GM19467 (cell line): ENCODE data around the gene PKIB.

Source experiments
- ATAC-seq: cut with Tn5 transposase; IDR thresholded peaks from one replicate; pipeline ENCODE4 v1.9.1; 2021; ENCODE audit warnings: mild to moderate bottlenecking, moderate library complexity; ENCODE audit not compliant: unreplicated experiment

Gene PKIB

DNA sequence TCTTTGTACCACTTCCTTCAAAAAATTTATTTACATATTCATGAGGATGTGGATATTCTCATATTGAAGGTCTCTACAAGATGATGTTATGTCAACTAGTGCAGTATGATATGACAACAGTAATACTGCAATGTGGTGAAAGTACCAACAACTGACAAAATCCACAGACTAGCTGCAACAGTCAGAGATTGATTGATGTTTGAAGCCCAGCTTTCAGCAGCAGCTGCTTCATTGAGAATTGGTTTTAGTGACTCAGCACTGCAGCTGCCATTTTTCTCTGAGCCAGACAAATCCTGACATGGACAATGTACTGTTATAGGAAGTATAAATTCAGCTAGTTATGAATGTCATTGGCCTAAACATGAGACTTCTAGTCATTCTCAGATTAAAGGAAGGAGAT lies 53.8 kb downstream of the PKIB start:
- no peak for ATAC-seq

DNA sequence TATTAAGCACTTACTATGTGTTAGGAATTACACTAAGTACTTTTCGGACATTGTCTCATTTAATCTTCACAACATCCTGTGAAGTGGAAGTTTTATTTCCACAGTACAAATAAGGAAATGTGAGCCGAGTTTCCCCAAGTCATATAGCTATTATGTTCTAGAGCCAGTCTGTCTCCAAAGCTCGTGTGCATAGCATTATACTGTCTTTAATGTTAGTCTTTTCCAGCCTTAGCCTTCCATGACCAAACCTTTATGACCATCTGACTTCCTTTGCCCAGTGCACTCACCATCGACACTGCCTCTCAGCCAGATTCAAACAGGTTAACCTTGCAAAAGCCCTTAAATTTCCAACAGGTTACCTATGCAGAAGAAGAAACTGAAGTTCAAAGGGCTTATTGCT lies 55.7 kb downstream of the PKIB start:
- no peak for ATAC-seq

DNA sequence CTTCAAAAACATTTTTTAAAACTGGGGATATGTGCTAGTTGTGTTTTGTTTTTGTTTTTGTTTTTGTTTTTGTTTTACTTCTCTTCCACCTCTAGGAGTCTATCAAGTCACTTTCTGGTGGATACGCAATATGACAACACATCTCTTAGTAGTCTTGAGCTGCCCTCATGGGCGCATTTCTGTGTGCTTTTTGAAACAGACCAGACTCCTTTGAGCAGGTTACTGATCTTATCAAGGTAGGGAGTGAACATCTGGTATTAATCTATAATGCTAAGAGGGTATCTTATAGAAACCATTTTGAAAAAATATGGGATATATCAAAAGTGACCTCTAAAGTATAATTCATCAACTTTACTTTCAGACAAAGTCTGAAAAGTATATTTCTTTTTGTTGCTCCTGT lies 56.2 kb downstream of the PKIB start:
- no peak for ATAC-seq

DNA sequence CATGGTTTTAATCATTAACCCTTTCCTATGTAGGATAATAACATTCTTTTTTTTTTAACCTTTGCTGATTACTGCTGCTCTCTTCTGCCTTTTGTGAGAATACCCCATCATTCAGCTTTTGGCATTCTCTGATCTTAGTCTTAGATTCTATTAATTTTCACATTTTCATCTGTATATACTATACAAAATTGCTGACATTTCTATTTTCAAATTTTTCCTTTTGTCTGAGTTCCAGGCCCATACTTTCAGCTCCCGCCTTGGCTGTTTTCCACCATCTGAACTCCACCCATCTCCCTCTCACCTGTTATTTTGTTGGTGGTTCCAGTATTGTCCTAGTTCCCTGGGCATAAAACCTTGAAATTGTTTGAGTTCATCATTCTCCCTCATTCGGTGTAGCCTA lies 59.2 kb downstream of the PKIB start:
- ATAC-seq: no peak

GRCh38 chr6:122669868-122670267 lies 59.7 kb downstream of the PKIB start:
- ATAC-seq: no peak

GRCh38 chr6:122671251-122671650 lies 61.0 kb downstream of the PKIB start:
- no peak for ATAC-seq

DNA sequence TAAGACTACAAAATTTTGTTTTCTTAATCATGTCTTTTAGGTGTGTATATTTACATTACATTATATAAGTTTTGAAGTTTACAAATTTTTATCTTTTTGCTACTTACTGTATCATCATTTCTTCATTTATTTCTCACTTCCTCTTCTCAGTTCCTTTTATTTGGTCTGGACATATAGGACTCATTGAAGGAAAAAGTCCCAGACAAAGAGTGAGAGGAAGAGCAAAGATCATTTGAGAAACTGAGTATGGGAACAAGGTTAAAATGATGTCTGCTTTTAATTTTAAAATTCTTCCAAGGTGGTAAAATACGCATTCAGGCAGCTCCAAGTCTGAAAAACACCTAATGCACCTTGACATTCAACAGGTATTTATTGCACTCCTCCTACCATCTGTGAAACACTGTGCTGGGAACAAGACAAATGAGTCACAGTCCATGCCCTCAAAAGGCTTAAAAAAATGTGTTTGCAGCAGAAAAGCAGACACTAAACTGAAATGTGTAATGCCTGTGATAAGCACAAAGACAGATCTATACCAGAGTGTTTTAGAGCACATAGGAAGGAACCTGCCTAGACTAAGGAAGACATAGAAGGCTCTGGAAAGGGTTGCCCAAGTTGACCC lies 63.2 kb downstream of the PKIB start:
- ATAC-seq: no peak

DNA sequence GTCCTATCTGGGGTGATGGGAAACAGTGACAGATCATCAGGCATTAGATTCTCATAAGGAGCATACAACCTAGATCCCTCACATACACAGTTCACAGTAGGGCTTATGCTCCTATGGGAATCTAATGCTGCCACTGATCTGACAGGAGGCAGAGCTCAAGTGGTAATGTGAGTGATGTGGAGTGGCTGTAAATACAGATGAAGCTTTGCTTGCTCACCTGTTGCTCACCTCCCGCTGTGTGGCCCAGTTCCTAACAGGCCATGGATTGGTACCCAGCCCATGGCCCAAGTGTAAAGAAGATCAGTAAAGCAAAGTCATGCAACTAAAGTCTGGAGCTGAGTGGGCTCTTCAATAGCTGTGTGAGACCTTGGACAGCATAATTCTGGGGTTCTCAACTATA lies 65.9 kb downstream of the PKIB start:
- no peak for ATAC-seq

DNA sequence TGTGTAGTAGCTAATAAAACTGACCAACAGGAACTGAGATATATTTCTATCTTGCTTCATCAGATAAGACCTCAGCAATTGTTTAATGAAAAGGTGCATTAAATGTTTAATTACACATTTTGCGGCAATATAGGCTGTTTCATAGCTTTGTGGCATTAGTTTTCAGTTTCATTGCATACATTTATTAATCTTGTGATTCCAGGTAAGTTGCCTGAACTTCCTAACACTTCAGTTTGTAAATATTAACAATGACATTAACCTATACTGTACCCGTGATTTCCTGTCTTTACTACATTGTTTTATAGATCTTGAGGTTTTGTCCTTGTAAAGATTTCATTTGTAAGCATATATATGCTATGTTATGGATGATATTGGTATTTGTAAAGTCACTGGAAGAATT lies 66.5 kb downstream of the PKIB start:
- no peak for ATAC-seq

DNA sequence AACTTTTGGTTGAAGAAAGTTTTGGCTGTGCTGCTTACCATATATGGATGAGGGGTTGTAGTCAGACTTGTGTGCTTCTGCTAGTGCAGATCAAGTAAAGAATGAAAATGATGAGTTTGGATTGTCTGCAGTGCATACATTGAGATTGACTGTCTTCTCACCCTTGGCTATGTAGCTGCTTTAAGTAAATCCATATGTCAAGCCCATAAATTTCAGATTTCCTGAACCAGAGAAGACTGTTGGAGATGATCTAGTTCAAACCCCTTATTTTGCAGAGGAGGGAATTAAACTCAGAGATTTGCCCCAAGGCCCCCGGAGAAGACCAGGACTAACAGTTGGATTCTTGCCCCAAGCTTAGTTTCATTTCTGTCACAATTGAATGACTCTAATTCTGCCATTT lies 67.2 kb downstream of the PKIB start:
- ATAC-seq: no peak

DNA sequence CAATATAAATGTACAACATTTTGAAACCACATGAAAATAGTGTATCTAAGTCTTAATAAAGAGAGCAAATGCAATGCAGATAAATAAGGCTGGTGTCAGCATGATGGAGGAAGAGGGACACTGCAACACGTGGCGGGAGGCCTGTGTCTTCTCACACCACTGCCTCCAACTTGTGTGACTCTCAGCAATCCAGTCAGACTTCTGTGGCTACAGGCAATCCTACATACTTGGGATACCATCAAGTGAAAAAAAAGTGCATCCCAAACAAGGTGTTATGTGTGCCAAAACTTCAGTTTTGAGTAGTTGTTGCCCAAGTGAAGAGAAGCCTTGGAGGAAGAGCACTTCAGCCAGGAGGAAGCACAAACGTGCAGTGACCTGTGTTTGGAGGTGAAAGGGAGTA lies 68.6 kb downstream of the PKIB start:
- ATAC-seq: no peak

GRCh38 chr6:122681705-122682104 lies 71.5 kb downstream of the PKIB start:
- no peak for ATAC-seq

DNA sequence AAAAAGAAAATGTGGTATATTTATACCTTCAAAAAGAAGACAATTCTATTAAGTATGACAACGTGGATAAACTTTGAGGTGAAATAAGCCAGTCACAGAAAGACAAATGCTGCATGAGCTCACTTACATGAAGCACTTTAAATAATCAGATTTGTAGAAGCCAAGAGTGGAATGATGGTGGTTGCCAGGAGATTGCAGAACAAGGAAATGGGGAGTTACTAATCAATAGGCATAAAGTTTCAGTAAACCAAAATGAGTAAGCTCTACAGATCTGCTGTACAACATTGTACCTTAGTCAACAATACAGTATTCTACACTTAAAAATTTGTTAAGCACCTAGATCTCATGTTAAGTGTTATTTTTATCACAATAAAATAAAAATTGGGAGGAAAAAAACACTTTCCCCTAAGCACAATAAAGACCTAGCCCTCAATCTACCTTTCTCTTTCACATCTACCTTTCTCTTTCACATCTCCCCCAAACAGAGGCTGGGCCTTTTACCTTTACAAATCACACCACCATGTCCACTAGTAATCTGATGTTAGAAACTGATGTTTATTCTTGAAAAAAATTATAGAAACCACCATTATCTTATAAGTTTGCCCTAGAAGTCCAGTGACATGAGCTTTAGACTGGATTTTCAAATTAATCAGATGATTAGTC lies 73.9 kb downstream of the PKIB start:
- no peak for ATAC-seq

DNA sequence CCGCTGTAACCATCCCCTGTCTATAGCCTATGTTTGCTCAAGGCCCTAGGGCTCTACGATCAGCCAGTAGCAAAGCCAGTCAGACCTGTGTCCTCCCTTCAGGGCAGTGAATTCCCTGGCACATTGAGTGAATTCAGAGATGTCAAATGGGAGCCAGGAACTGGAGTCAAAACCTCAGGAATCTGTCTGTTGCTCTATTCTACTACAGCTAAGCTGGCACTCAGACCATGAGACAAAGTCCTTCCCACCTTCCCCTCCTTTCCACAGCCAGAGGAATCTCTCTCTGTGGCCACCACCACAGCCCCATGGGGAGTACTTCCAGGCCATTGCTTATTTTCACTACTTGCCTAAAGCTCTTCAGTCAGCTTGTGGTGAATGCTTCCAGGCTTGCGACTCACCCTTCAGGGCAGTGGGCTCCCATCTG lies 82.0 kb downstream of the PKIB start:
- no peak for ATAC-seq

DNA sequence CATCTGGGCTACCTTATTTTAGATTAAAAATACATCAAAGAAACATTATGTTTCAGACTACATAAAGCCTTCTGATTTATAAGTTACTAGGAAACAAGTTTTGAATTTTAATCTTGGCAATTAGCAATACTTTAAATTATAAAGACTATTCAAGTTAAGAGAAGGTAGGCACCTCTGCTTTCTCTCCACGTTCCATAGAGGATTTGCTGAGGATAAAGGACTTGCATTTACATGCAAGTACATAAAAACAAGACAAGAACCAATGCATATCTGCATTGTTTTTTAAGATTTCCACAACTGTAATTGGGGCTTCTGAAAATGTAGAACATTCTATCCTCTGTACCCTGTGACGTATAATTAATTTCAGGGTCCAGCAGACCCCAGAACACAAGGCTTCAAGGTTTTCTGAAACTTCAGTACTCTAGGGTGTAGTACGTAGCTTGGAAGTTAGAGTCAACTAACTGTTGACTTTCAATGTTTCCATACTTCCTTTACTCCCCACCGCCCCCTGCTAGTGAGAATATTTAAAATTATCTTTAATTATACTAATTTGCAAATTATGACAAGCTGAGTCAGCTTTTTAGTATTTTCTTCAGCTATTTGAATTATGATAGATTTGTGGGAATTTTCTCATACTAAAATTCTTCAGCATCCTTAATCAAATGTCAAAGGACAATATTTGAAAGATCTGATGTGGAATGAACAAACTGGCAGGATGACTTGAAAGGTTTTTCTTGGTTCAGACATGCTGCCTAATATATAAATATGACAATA lies 82.8 kb downstream of the PKIB start:
- no peak for ATAC-seq

GRCh38 chr6:122694075-122694474 lies 83.9 kb downstream of the PKIB start:
- ATAC-seq: no peak

- no peak for ATAC-seq
Measured at GRCh38 chr6:122694602-122695001, 84.4 kb downstream of the PKIB start.

- ATAC-seq: no peak
Measured at GRCh38 chr6:122695188-122695587, 85.0 kb downstream of the PKIB start.

DNA sequence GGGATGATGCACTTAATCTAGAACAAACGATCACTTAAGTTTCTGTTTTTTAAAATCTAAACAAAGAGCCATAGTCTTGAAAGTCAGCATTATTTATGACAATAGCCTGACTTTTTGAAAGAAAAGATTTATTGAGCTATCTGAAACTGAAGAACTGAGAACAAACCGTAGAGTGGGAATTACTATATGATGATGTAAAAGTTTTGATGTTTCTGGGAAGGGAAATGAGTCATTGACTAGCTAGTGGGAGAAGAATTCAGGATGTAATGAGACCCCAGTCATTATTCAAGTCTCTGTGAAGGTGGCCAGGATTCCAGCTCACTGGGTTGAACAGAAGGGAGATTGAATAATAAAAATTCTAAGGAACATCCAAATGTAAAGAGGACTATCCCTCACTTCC lies 85.9 kb downstream of the PKIB start:
- no peak for ATAC-seq

DNA sequence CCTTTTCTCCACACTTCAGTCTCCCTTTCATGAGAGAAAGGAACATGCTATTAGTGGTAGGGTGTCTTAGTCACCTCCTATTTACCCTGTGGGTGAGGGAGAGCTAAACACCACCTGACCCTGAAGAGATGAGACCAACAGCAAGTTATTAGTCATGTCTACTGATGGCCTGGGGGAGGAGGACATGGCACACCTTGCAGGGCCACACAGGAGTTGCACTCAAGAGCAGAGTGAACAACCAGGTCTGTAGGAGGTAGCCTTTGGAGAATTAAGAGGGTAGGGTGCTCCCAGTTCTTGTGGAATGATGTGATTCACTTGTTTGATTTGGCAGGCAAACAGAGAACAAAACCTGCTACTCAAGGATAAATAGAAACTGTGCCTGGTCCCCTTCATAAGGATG lies 86.6 kb downstream of the PKIB start:
- no peak for ATAC-seq

GRCh38 chr6:122697458-122697857 lies 87.3 kb downstream of the PKIB start:
- ATAC-seq: no peak

DNA sequence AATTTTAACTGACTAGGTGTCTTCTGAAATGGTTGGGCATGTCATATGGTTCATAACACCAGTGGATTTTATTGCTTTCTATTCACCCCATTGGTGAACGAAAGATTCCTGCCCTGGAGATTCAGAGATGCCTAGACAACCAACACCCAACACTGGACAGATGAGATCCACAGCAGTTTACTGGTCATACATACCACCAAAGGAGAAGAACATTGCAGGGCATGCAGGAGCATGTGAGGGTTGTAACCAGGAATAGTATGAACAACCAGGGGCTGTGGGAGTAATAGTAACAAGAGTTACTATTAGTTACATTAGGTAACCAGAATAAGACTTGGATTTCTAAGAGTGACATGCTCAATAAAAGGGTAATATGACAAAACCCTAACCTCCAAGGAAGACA lies 91.5 kb downstream of the PKIB start:
- no peak for ATAC-seq
